ENCODE measurements around the gene ABCA7. TPM values are rescaled to one million over a fixed set of nuclear protein-coding genes. Genes with fewer than 3 reads are reported as not detected.
A peak's percentile ranks its signal among the peaks of the same experiment; 100 is the strongest.

Gene ABCA7
- total and polyA plus RNA-seq, 2 of the 13 experiments (the other 11 are each of a cell fraction or from before 2014, with no cell fraction given) = 4.4 to 32.4 TPM

GRCh38 chr19:1050989-1051788, 11.3 kb downstream of the ABCA7 start (continued):
- 0 out of 2 replicates have a peak, but pooled peaks have one; percentile 31 for TF ChIP-seq ATF5 (CRISPR knock-in tag; IDR thresholded peaks at IDR 0.05; ENCODE audit: low read depth)
- no peak for TF ChIP-seq PTBP1 (IDR thresholded peaks at IDR 0.05; ENCODE audit: low read depth, low read length, poor library complexity, severe bottlenecking)
- no peak for TF ChIP-seq NFYB (CRISPR knock-in tag; IDR thresholded peaks at IDR 0.05)
- no peak for TF ChIP-seq ZNF713 (CRISPR knock-in tag; IDR thresholded peaks at IDR 0.05)
- no peak for TF ChIP-seq PPARG (CRISPR knock-in tag; conservative IDR thresholded peaks at IDR 0.05)
- no peak for TF ChIP-seq MBNL3 (CRISPR knock-in tag; conservative IDR thresholded peaks at IDR 0.05)
- peak; percentile 88 for TF ChIP-seq ZNF781 (CRISPR knock-in tag; IDR thresholded peaks at IDR 0.05; ENCODE audit: borderline replicate concordance, not compliant biosample characterization)
- no peak for TF ChIP-seq TBX3 (IDR thresholded peaks at IDR 0.05; ENCODE audit: borderline replicate concordance)
- no peak for TF ChIP-seq ZNF841 (CRISPR knock-in tag; IDR thresholded peaks at IDR 0.05; ENCODE audit: borderline replicate concordance)
- peak; percentile 73; the same call in 1 of the 2 replicates for TF ChIP-seq ZNF264 (CRISPR knock-in tag; IDR thresholded peaks at IDR 0.05)
- TF ChIP-seq KLF9 (CRISPR knock-in tag; IDR thresholded peaks at IDR 0.05; ENCODE audit: low read depth) = no peak
- no peak for TF ChIP-seq KDM1A (CRISPR knock-in tag; IDR thresholded peaks at IDR 0.05)
- peak; percentile 74 for TF ChIP-seq GABPB1 (CRISPR knock-in tag; IDR thresholded peaks at IDR 0.05)
- no peak for TF ChIP-seq ELF1 (CRISPR knock-in tag; IDR thresholded peaks at IDR 0.05)
- TF ChIP-seq ZNF737 (CRISPR knock-in tag; IDR thresholded peaks at IDR 0.05; ENCODE audit: borderline replicate concordance) = no peak; the same call in 1 of the 2 replicates
- TF ChIP-seq AGO1 (IDR thresholded peaks at IDR 0.05; ENCODE audit: low read depth, low read length, poor library complexity, severe bottlenecking) = no peak
- TF ChIP-seq HNRNPH1 (optimal IDR thresholded peaks at IDR 0.05; ENCODE audit: low read depth, low read length) = no peak
- no peak; the same call in 1 of the 2 replicates for TF ChIP-seq SIN3A (IDR thresholded peaks at IDR 0.05; ENCODE audit: borderline replicate concordance, low read depth, low read length)
- TF ChIP-seq ZMYM3 (CRISPR knock-in tag; IDR thresholded peaks at IDR 0.05) = peak; percentile 91
- TF ChIP-seq ARID2 (CRISPR knock-in tag; IDR thresholded peaks at IDR 0.05; ENCODE audit: borderline replicate concordance) = no peak
- peak; percentile 31; the same call in 1 of the 2 replicates for TF ChIP-seq HNF4A (CRISPR knock-in tag; IDR thresholded peaks at IDR 0.05)
- no peak for TF ChIP-seq HOXD1 (CRISPR knock-in tag; IDR thresholded peaks at IDR 0.05)
- no peak for TF ChIP-seq SIX1 (CRISPR knock-in tag; IDR thresholded peaks at IDR 0.05; ENCODE audit: borderline replicate concordance)
- TF ChIP-seq RBFOX2 (IDR thresholded peaks at IDR 0.05; ENCODE audit: low read depth, low read length) = peak; percentile 77
- no peak for TF ChIP-seq JUND (CRISPR knock-in tag; IDR thresholded peaks at IDR 0.05)
- TF ChIP-seq DNMT1 (CRISPR knock-in tag; IDR thresholded peaks at IDR 0.05) = no peak
- no peak for TF ChIP-seq ZNF235 (CRISPR knock-in tag; IDR thresholded peaks at IDR 0.05; ENCODE audit: borderline replicate concordance)
- peak; percentile 49 for TF ChIP-seq TFE3 (CRISPR knock-in tag; IDR thresholded peaks at IDR 0.05)

Measured in HepG2 (cell line).